ENCODE data around the gene HPSE2. TPM values are rescaled to one million over a fixed set of nuclear protein-coding genes. Genes with fewer than 3 reads are reported as not detected.

The HPSE2 gene
- total RNA-seq, 2 experiments from 2014 or later, result not detected

GRCh38 chr10:99008054-99008453 is 227.6 kb downstream of the HPSE2 start:
- peaks cover 2% of the 10 kb centered on the region for H3K36me3 Mint-ChIP-seq (ENCODE audit: low read depth)
- H3K27me3 Mint-ChIP-seq, result peaks cover 1% of the 10 kb centered on the region
- CTCF ChIA-PET, result no interaction called here
- H3K27ac Mint-ChIP-seq, result no peak overlapping the region
- POLR2A ChIA-PET, result no interaction called here
- DNase-seq (no peak), ATAC-seq (no peak)
- H3K4me3 Mint-ChIP-seq, result no peak overlapping the region
- TF ChIP-seq, protein P1, sequence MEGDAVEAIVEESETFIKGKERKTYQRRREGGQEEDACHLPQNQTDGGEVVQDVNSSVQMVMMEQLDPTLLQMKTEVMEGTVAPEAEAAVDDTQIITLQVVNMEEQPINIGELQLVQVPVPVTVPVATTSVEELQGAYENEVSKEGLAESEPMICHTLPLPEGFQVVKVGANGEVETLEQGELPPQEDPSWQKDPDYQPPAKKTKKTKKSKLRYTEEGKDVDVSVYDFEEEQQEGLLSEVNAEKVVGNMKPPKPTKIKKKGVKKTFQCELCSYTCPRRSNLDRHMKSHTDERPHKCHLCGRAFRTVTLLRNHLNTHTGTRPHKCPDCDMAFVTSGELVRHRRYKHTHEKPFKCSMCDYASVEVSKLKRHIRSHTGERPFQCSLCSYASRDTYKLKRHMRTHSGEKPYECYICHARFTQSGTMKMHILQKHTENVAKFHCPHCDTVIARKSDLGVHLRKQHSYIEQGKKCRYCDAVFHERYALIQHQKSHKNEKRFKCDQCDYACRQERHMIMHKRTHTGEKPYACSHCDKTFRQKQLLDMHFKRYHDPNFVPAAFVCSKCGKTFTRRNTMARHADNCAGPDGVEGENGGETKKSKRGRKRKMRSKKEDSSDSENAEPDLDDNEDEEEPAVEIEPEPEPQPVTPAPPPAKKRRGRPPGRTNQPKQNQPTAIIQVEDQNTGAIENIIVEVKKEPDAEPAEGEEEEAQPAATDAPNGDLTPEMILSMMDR (IDR thresholded peaks at IDR 0.05), result no peak
- intact Hi-C loops (cut with micrococcal nuclease), result no loop called here
- peaks cover 15% of the 10 kb centered on the region for H3K9me3 Mint-ChIP-seq
- H3K4me1 Mint-ChIP-seq (ENCODE audit: low read depth), result no peaks in the 10 kb centered on the region

- peaks cover 1% of the 10 kb centered on the region for H3K27me3 Mint-ChIP-seq
- no peak for DNase-seq
- H3K9me3 Mint-ChIP-seq, result peaks cover 19% of the 10 kb centered on the region
- no peak overlapping the region for H3K4me3 Mint-ChIP-seq
- ChIA-PET CTCF (no interaction called here), POLR2A (no interaction called here)
- H3K36me3 Mint-ChIP-seq (ENCODE audit: low read depth), result peaks cover 2% of the 10 kb centered on the region
- no peak overlapping the region for H3K27ac Mint-ChIP-seq
- no peak for ATAC-seq
- H3K4me1 Mint-ChIP-seq (ENCODE audit: low read depth), result no peaks in the 10 kb centered on the region
- intact Hi-C loops (cut with micrococcal nuclease), result no loop called here
- TF ChIP-seq, protein P1 (IDR thresholded peaks at IDR 0.05), result no peak
These were observed 228.2 kb downstream of the HPSE2 start for GRCh38 chr10:99007457-99007856.

DNA sequence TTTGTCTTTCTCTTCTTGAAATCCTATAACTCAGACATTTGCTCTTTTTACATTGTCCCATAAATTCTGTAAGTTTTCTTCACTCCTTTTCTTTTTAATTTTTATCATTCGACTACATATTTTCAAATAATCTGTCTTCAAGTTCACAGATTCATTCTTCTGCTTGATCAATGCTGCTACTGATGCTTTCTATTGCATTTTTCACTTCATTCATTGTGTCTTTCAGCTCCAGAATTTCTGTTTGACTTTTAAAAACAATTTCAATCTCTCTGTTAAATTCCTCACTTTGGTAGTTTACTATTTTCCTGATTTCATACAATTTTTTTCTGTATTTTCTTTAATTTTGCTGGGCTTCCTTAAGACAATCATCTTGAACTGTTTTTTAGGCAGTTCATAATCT is 230.4 kb downstream of the HPSE2 start:
- H3K27ac Mint-ChIP-seq, result no peak overlapping the region
- no peak for DNase-seq
- ATAC-seq, result no peak
- H3K36me3 Mint-ChIP-seq (ENCODE audit: low read depth), result peaks cover 2% of the 10 kb centered on the region
- TF ChIP-seq, protein P1 (IDR thresholded peaks at IDR 0.05), result no peak
- peaks cover 19% of the 10 kb centered on the region for H3K9me3 Mint-ChIP-seq
- no peaks in the 10 kb centered on the region for H3K27me3 Mint-ChIP-seq
- ChIA-PET CTCF (no interaction called here), POLR2A (no interaction called here)
- H3K4me3 Mint-ChIP-seq, result no peak overlapping the region
- intact Hi-C loops (cut with micrococcal nuclease), result no loop called here
- no peaks in the 10 kb centered on the region for H3K4me1 Mint-ChIP-seq (ENCODE audit: low read depth)

- Mint-ChIP-seq H3K9me3 (peaks cover 19% of the 10 kb centered on the region), H3K4me1 (ENCODE audit: low read depth) (no peaks in the 10 kb centered on the region), H3K36me3 (ENCODE audit: low read depth) (peaks cover 2% of the 10 kb centered on the region), H3K4me3 (no peak overlapping the region), H3K27me3 (no peaks in the 10 kb centered on the region), H3K27ac (no peak overlapping the region)
- intact Hi-C loops (cut with micrococcal nuclease), result no loop called here
- ATAC-seq (no peak), DNase-seq (no peak)
- ChIA-PET POLR2A (no interaction called here), CTCF (interaction anchor here (1.0 kb wide), 1 partner anchor 14 kb away, joined by 3 read pairs; no protein-coding TSS in a partner anchor)
- TF ChIP-seq, protein P1 (IDR thresholded peaks at IDR 0.05), result no peak
These were observed 230.9 kb downstream of the HPSE2 start for GRCh38 chr10:99004738-99005137.

DNA sequence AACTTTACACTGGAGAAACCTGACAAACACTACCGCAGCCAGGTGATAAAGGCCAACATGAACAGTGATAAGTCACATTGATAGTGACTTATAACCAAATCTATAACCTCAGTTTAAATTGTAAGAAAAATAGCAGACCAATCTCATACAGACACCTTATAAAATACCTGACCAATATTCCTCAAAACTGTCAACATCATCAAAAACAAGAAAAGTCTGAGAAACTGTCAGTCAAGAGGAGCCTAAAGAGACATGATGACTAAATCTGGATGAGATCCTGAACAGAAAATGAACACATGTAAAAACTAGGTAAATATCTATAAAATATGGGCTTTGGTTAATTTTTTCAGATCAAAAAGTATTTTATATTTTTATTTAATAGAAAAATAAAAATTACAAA is 233.3 kb downstream of the HPSE2 start:
- ChIA-PET POLR2A (no interaction called here), CTCF (no interaction called here)
- DNase-seq (no peak), ATAC-seq (no peak)
- TF ChIP-seq, protein P1 (IDR thresholded peaks at IDR 0.05), result no peak
- H3K4me3 Mint-ChIP-seq, result no peak overlapping the region
- peaks cover 19% of the 10 kb centered on the region for H3K9me3 Mint-ChIP-seq
- H3K27ac Mint-ChIP-seq, result no peak overlapping the region
- no peaks in the 10 kb centered on the region for H3K4me1 Mint-ChIP-seq (ENCODE audit: low read depth)
- intact Hi-C loops (cut with micrococcal nuclease), result no loop called here
- H3K36me3 Mint-ChIP-seq (ENCODE audit: low read depth), result peaks cover 2% of the 10 kb centered on the region
- no peaks in the 10 kb centered on the region for H3K27me3 Mint-ChIP-seq
